ENCODE measurements around the gene SLC24A4.

The SLC24A4 gene

DNA sequence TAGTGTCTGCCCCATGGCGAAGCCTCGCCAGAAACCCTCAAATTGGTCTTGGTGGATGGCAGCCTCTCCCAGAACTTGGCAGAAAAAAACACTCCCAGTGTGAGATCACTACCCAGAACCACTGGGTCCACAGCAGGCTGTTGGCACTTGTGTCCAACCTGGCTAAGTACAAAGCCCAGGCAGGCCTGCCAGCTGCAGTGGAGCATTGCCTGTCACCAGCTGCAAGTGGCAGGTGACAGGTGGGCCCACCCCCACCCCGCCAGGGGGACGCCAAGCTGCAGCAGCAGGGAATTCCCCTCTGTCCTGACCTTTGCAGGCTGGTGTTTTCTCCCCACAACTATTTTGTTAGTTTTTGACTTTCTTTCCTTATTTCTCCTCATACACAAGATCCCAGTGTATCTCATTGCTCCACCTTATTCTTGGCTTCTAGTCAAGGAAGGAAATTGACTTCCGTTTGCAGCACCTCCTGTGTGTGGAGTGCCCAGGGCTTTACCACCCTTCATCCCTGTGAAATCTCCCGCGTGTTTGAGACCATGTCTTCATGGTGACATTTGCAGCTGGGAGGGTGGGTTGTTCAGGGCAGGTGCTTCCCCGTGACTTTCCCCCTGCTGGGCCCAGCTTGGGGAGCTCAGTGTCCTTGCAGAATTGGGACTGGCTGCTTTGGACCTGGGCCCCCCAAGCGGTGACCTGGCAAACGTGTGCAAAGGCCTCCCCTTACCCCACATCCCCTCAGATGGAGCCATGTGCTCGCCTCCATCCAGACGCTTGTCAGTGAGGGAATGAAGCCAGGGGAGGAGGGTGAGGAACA, 116.8 kb downstream of the SLC24A4 start:
- H3K4me2 ChIP-seq = peak overlapping the region; percentile 29; the same call in 1 of the 2 replicates
- H3K4me1 ChIP-seq = peaks cover 38% of the 10 kb centered on the region
- H3K9me3 ChIP-seq = 0 out of 2 replicates have a peak, but pooled peaks cover 7% of the 10 kb centered on the region
- H3K9ac ChIP-seq = no peak overlapping the region
- TF ChIP-seq Cebpa-rat (IDR thresholded peaks at IDR 0.05) = no peak
- no peaks in the 10 kb centered on the region for H3K27me3 ChIP-seq
- no peaks in the 10 kb centered on the region for H4K20me1 ChIP-seq
- no peaks in the 10 kb centered on the region for H3K36me3 ChIP-seq
- H3K27ac ChIP-seq = no peak overlapping the region
- H3K4me3 ChIP-seq = no peak overlapping the region

DNA sequence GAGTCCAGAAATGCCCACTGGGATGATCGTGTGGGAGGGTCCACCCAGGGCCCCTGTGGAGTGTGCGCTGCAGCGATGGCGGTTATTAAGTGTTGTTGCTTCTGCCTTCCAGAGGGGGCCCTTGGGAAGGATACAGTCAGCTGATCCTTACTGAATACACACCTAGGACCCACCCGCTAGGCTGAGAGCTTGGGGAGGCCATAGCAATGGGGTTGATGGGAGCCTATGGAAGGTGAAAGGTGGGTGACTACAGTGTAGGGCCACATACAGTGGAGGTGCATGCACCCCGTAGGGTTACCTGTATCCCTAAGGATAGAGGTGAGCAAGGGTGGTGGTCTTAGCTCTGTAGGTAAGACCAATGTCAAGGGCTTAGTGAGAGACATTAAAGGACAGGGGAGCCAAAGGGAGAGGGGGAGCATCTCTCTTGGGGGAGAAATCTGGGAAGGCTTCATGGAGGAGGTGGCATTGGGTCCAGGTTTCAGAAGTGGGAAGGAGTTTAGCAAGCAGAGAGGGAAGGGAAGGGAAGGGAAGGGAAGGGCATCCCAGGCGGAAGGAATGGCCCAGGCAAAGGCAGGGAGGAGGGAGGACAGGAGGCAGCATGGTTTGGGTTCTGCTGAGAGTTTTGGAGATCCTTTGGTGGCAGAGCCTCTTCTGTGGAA, 117.5 kb downstream of the SLC24A4 start:
- Histone ChIP-seq H3K27ac (no peak overlapping the region), H3K4me3 (no peak overlapping the region), H3K27me3 (no peaks in the 10 kb centered on the region), H3K4me1 (peaks cover 38% of the 10 kb centered on the region), H3K36me3 (no peaks in the 10 kb centered on the region), H3K9me3 (0 out of 2 replicates have a peak, but pooled peaks cover 7% of the 10 kb centered on the region), H3K9ac (no peak overlapping the region), H3K4me2 (peak overlapping the region; percentile 29; the same call in 1 of the 2 replicates), H4K20me1 (no peaks in the 10 kb centered on the region)
- TF ChIP-seq Cebpa-rat (IDR thresholded peaks at IDR 0.05) = no peak

DNA sequence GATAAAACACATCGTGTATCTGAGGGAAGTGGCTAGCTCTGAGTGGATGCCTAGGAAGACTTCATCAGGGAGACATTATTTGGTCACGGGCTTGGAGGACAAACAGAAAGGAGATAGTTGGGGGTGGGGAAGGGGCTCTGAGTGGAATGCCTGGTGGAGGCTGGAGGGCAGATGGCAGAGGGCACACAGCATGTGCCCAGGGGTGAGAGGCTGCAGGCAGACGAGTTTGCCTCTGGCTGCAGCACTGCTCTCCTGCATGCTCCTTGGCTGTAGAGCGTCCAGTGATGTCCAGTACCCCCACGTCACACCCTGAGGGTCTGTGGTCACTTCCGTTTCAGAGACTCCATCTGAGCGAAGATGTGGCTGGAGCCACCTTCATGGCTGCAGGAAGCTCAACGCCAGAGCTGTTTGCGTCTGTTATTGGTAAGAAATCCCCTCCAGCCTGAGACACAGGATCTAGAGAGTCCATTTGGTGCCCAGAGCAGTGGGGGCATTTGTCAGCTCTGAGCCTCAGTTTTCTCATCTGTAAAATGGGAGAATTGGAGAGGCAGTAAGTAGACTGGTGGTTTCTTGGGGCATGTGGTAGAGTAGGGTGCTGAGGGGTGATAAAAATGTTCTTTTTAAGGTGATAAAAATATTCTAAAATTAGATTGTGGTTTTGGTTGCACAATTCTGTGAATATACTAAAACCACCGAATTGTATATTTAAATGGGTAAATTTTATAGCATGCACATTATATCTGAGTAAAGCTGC, 119.0 kb downstream of the SLC24A4 start:
- Histone ChIP-seq H3K9ac (no peak overlapping the region), H3K4me1 (peaks cover 42% of the 10 kb centered on the region), H3K27me3 (no peaks in the 10 kb centered on the region), H3K36me3 (no peaks in the 10 kb centered on the region), H3K4me3 (no peak overlapping the region), H3K27ac (no peak overlapping the region), H3K4me2 (peak overlapping the region; percentile 42), H4K20me1 (no peaks in the 10 kb centered on the region), H3K9me3 (0 out of 2 replicates have a peak, but pooled peaks cover 3% of the 10 kb centered on the region)
- TF ChIP-seq Cebpa-rat (IDR thresholded peaks at IDR 0.05) = no peak

DNA sequence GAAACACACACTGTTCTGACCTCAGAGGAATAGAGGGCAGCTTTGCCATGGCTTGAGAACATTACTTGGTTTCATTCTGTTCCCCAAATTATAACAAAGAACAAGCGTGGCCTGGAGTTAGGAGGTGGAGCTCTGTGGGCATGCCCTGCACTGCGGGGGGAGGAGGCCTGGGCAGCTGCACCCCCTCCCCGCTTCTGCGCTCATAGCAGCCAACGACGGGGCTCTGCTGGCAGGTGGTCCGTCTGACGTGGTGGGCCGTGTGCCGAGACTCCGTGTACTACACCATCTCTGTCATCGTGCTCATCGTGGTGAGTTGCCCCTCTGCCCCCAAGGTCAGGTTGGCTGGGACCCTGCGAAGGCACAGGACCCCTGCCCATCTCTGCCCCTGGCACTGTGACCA, 120.2 kb downstream of the SLC24A4 start:
- H3K9ac ChIP-seq = no peak overlapping the region
- H3K4me2 ChIP-seq = peak overlapping the region; percentile 42; the same call in 1 of the 2 replicates
- no peak overlapping the region for H3K4me3 ChIP-seq
- H3K4me1 ChIP-seq = peaks cover 36% of the 10 kb centered on the region
- H4K20me1 ChIP-seq = no peaks in the 10 kb centered on the region
- H3K36me3 ChIP-seq = no peaks in the 10 kb centered on the region
- no peak overlapping the region for H3K27ac ChIP-seq
- no peak for TF ChIP-seq Cebpa-rat (IDR thresholded peaks at IDR 0.05)
- no peaks in the 10 kb centered on the region for H3K27me3 ChIP-seq
- H3K9me3 ChIP-seq = no peaks in the 10 kb centered on the region

DNA sequence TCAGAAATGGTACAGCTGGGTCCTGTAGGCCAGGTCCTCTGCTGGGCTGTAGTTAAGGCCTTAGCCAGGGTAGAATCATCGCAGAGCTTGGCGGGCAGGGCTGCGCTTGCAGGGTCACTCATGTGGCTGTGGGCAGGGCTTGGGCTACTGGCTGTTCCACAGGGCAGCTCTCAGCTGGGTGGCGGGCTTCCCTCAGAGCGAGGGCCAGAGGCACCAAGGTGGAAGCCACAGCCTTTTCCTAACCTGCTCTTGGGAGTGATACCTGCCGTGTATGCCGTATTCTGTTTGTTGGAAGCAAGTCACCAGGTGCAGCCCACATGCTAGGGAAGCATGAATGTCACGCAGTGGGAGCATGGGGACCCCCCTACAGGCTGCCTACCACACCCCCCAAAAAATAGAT, 120.8 kb downstream of the SLC24A4 start:
- no peak overlapping the region for H3K9ac ChIP-seq
- no peak for TF ChIP-seq Cebpa-rat (IDR thresholded peaks at IDR 0.05)
- no peak overlapping the region for H3K27ac ChIP-seq

DNA sequence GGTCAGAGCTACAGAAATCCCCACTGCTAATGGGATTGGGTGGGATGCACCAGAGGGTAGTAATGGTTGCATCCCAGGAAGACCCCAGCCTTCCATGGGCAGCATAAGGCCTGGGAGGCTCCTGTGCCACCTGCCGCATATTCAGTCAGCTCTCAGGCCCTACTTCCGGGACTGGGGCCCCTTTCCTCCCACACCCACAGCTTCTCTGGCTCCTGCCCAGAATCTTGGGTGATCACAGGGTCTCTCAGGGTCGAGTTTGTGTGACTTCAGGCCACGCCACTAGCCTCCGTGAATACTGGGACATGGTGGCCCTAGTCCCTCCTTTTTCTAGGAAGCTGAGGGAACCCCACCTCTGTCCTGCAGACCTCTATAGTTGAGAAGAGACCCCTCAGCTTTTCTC, 123.8 kb downstream of the SLC24A4 start:
- Histone ChIP-seq H3K4me2 (no peak overlapping the region), H3K27me3 (no peaks in the 10 kb centered on the region), H4K20me1 (no peaks in the 10 kb centered on the region), H3K4me1 (peaks cover 17% of the 10 kb centered on the region), H3K9ac (no peak overlapping the region), H3K9me3 (no peaks in the 10 kb centered on the region), H3K4me3 (no peak overlapping the region), H3K27ac (no peak overlapping the region), H3K36me3 (no peaks in the 10 kb centered on the region)
- no peak for TF ChIP-seq Cebpa-rat (IDR thresholded peaks at IDR 0.05)

More for the DNA sequence above, 120.8 kb downstream of the SLC24A4 start:
- Histone ChIP-seq H3K9me3 (no peaks in the 10 kb centered on the region), H3K4me2 (no peak overlapping the region), H3K4me1 (peaks cover 32% of the 10 kb centered on the region), H3K36me3 (no peaks in the 10 kb centered on the region), H3K27me3 (no peaks in the 10 kb centered on the region), H3K4me3 (no peak overlapping the region), H4K20me1 (no peaks in the 10 kb centered on the region)

DNA sequence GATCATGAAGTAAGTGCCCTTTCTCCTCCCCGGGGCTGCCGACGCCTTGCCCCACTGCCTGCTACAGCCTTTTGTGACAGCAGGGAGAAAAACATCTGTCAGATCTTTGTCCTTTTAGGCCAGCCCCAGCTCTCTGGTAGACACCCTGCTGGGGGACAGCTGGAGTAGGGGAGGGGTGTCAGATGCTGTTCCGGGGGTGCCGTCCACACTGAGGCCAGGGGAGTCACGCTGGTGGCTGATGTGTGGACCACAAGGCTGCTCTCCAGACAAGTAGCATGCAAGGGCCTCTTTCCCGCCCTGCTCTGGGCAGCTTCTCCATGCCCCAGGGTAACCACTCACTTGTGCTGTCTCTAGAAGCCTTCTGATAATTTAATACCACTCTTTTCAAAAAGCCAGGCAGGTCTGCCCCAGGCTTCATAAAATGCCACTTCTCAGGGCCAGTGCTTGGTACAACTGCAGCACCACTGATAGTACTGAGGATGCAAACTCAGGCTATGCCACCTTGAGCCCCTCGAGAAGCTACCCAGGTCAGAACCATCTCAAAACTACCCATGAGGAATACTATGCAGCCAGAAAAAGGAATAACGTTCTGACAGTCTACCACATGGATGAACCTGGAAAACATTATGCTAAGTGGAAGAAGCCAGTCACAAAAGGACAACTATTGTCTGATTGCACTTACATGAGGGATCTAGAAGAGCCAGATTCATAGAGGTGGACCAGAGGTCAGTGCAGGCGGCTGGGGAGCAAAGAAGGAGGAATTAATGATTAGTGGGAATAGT, 124.6 kb downstream of the SLC24A4 start:
- Histone ChIP-seq H3K4me3 (no peak overlapping the region), H3K4me1 (peaks cover 9% of the 10 kb centered on the region), H3K9ac (no peak overlapping the region), H3K4me2 (no peak overlapping the region), H3K9me3 (no peaks in the 10 kb centered on the region), H3K36me3 (no peaks in the 10 kb centered on the region), H3K27ac (no peak overlapping the region), H4K20me1 (no peaks in the 10 kb centered on the region), H3K27me3 (no peaks in the 10 kb centered on the region)
- TF ChIP-seq Cebpa-rat (IDR thresholded peaks at IDR 0.05) = no peak

DNA sequence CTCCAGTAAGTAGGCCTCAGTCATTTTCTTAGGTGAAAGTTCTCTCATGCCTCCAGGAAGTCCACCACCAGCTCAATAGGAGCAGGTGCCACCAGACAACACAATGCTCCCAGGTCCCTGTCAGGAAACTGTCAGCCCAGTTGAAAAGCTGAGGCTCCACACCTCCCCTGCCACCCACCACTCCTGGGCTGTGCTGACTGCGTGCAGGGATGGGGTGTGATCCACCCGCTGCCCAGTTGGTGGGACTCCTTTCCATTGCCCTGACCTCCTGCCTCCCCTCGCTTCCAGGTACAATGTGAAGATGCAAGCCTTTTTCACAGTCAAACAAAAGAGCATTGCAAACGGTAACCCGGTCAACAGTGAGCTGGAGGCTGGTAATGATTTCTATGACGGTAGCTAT, 125.8 kb downstream of the SLC24A4 start:
- TF ChIP-seq Cebpa-rat (IDR thresholded peaks at IDR 0.05) = no peak

More for the DNA sequence above, 125.8 kb downstream of the SLC24A4 start:
- 0 out of 2 replicates have a peak, but pooled peaks cover 4% of the 10 kb centered on the region for H3K4me1 ChIP-seq
- H3K4me3 ChIP-seq = no peak overlapping the region
- no peaks in the 10 kb centered on the region for H3K27me3 ChIP-seq
- H3K9me3 ChIP-seq = no peaks in the 10 kb centered on the region
- no peaks in the 10 kb centered on the region for H3K36me3 ChIP-seq
- no peak overlapping the region for H3K9ac ChIP-seq
- H3K4me2 ChIP-seq = no peak overlapping the region
- no peak overlapping the region for H3K27ac ChIP-seq
- no peaks in the 10 kb centered on the region for H4K20me1 ChIP-seq

Measured in BLaER1 (cell line).